Measurements from ENCODE around the gene RSPO4.

- TF ChIP-seq EZH2 (IDR thresholded peaks at IDR 0.05; ENCODE audit: insufficient read depth, poor library complexity, severe bottlenecking): no peak
- no peak for TF ChIP-seq EZH2phosphoT487 (IDR thresholded peaks at IDR 0.05; ENCODE audit: insufficient read depth, low read depth)
Measured at GRCh38 chr20:922781-923180, 79.3 kb downstream of the RSPO4 start.

Measured in GM23248 (cell line).